C4-2B (cell line): Measurements from ENCODE around the gene FAM174C.

Experiments used
- CTCF ChIP-seq: fragments of 450-650 bp; conservative IDR thresholded peaks from 2 replicates; pipeline ENCODE4 v1.5.1; 2017; ENCODE audit warnings: mild to moderate bottlenecking
- ZFX ChIP-seq: fragments of 450-650 bp; IDR thresholded peaks from 2 replicates; pipeline ENCODE4 v1.6.1; 2017

- TF ChIP-seq CTCF (no peak), ZFX (no peak)
Observed at GRCh38 chr19:1298235-1298634, 22.9 kb downstream of the FAM174C start.
